GM19452 (cell line): ENCODE measurements around the gene IFNA6.
A peak's percentile ranks its signal among the peaks of the same experiment; 100 is the strongest.
"Not testable (repeated sequence)": the region's sequence is repeated elsewhere in the genome, so short reads cannot be mapped to it uniquely, and the experiment has no call there.

ENCODE experiments used
- ATAC-seq: cut with Tn5 transposase; IDR thresholded peaks from one replicate; pipeline ENCODE4 v1.9.1; 2021; ENCODE audit not compliant: unreplicated experiment

IFNA6 gene

GRCh38 chr9:21350787-21351186 lies at the start of gene IFNA6:
IFNA6 (minus strand) TSS chr9:21350887; CDS start chr9:21350887, 0 bp downstream.
- ATAC-seq = no peak

GRCh38 chr9:21399956-21400355 lies 49.3 kb upstream of the IFNA6 start:
- ATAC-seq = no peak

GRCh38 chr9:21398955-21399489 lies 48.3 kb upstream of the IFNA6 start:
- no peak for ATAC-seq

GRCh38 chr9:21395778-21396717 lies 45.4 kb upstream of the IFNA6 start:
- ATAC-seq = peak; percentile 68

GRCh38 chr9:21392270-21392669 lies 41.6 kb upstream of the IFNA6 start:
- peak; percentile 87 for ATAC-seq

- ATAC-seq = no peak
These were observed 34.5 kb upstream of the IFNA6 start, which contains the start of gene IFNA2 for GRCh38 chr9:21385131-21385670. IFNA2 (minus strand) TSS chr9:21385398; CDS start chr9:21385329, 69 bp downstream.

GRCh38 chr9:21383627-21384026 lies 32.9 kb upstream of the IFNA6 start:
- ATAC-seq = no peak

GRCh38 chr9:21381448-21382339 lies 31.0 kb upstream of the IFNA6 start:
- peak; percentile 97 for ATAC-seq

GRCh38 chr9:21371467-21371866 lies 20.8 kb upstream of the IFNA6 start:
- not testable (repeated sequence) for ATAC-seq

GRCh38 chr9:21367957-21368356 lies 17.3 kb upstream of the IFNA6 start, which contains the start of gene IFNA13:
IFNA13 (minus strand) TSS chr9:21368057; CDS start chr9:21368010, 47 bp downstream.
- ATAC-seq = no peak

- ATAC-seq = peak; percentile 87
These were observed 16.5 kb upstream of the IFNA6 start for GRCh38 chr9:21367169-21367568.

GRCh38 chr9:21362287-21362686 lies 11.6 kb upstream of the IFNA6 start:
- no peak for ATAC-seq

- peak; percentile 89 for ATAC-seq
These were observed 7.1 kb upstream of the IFNA6 start for GRCh38 chr9:21357479-21358460.

GRCh38 chr9:21348430-21348970 lies 2.2 kb downstream of the IFNA6 start:
- no peak for ATAC-seq

- no peak for ATAC-seq
These were observed 10.0 kb downstream of the IFNA6 start for GRCh38 chr9:21340735-21341134.

GRCh38 chr9:21336457-21336856 lies 14.2 kb downstream of the IFNA6 start:
- no peak for ATAC-seq

GRCh38 chr9:21334701-21335632 lies 15.7 kb downstream of the IFNA6 start, which contains the start of gene KLHL9:
KLHL9 (minus strand) TSS chr9:21335404; CDS start chr9:21334859, 545 bp downstream.
- ATAC-seq = peak; percentile 88

- no peak for ATAC-seq
These were observed 17.5 kb downstream of the IFNA6 start for GRCh38 chr9:21333226-21333625.
